CD4-positive, alpha-beta T cell treated with Interleukin-4 for 4 hours (primary cell): Measurements from ENCODE around the gene GTF2A1.

Experiments
- DNase-seq: peaks from one replicate; pipeline ENCODE4 v3.0.0-alpha.2; 2020

Gene GTF2A1

DNA sequence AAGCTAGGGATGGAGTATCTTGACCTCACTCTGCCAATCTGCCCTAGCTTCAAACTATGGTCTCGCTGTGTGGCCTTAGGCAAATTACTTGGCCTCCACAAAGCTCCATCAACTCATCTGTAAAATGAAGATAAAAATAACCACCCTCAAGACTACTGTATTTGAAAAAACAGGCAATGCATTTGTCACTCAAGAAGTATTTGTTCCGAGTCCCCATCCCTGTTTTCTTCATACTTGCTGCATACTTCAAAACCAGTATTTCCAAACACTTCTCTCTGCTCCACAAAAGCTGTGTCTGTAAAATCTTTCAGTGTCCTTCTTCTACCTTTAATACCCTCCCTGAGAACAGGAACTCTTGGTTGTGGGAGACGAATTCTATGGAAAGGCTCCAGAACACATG lies 47.9 kb downstream of the GTF2A1 start:
- no peak for DNase-seq

DNA sequence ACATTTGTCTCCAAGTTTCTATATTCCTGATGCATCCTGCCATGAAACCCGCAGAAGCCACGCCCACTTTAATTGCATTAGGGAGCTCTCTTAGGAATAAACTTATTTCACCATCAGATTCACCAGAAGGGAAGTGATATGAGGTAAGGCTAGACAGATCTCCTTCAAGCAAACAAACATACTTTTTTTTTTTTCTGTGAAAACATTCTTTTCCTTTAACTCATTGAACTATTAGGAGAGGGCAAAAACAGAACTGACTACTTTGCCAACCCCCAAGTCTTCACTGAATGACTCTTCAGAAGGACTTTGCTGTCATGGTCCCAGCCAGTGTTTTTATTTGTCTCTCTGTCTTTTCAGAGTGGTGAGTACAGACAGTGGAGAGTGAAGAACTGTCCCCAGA lies 48.4 kb downstream of the GTF2A1 start:
- no peak for DNase-seq

DNA sequence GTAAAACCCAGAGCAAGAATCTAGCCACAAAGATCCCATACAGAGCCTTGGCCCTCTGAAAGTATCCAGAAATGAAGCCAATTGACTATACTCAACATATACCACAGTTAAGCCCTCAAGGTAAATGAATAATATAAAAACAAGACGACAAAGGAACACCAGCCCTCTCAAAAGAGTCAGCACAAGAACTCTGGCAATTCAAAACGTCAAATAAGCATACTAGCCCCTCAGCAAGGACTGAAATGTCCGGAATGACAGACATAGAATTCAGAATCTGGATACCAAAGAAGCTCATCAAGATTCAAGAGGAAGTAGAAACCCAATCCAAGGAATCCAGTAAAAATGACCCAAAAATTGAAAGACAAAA lies 49.9 kb downstream of the GTF2A1 start:
- no peak for DNase-seq

DNA sequence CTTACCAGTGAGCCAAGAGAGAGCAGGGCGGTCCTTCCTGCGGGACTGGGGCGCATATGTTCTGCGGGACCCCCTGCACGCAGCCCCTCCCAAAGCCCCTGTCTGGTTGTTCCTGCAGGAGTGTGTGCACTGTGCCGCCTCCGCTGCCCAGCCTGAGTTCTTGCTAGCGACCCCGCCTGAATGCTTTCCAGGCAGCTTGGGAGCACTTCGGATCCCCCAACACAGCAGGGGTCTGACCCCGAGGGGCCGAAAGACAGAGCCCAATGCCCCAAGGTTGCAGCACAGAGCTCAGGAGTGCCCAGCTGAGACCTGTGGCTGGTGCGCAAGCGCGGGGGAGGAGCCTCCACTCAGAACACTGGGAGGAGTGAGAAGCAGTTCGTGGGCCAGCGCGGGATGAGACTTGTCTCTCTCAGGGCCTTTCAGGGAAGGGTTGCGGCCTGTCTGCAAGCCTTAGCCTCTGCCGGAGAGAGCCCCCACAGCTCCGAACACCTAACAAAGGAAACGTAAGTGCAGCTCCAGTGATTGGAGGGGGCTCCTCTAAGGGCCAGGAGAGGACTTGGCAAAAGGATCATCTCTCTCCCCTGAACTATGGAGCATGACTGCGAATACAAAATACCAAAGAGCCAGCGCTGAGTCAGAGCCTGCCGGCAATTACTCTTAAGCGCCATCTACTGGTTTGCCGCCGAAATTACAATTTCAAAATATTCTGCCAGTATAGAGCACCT lies 50.5 kb downstream of the GTF2A1 start:
- peak; percentile 88 for DNase-seq

DNA sequence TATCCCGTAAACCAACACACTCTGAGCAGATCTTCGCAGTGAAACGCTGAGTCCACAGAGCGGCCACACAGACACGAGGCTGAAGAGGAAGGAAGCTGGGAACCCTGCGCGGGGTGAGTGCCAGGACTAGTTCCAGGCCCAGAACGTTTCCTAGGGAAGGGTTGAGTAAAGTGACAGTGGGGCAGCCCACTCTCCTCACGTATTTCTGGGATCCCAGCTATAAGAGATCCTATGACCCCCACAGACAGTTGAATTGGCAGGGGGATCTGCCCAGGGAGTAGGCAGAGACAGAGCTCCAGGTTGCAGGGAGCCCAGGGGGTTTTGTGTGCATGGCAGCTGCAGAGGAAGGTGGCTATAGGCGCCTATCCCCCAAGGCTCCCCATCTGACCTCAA lies 51.1 kb downstream of the GTF2A1 start:
- DNase-seq, result no peak

DNA sequence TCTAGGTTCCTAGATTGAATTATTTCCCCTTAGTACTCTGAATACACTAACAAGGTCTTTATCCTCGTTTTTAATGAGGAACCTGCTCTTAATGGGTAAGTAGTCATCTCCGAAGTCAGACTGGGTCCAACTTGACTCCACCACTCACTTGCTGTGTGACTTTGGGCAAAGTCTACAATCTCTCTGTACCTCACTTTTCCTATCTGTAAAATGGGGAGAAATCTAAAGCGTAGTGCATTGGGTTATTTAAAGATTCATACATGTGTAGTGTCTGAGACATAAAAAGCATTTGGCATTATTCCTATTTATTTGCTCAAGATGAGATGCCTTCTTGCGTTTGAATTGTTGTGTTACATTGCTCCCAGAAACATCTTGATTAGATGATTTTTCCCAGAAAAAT lies 51.5 kb downstream of the GTF2A1 start:
- no peak for DNase-seq

DNA sequence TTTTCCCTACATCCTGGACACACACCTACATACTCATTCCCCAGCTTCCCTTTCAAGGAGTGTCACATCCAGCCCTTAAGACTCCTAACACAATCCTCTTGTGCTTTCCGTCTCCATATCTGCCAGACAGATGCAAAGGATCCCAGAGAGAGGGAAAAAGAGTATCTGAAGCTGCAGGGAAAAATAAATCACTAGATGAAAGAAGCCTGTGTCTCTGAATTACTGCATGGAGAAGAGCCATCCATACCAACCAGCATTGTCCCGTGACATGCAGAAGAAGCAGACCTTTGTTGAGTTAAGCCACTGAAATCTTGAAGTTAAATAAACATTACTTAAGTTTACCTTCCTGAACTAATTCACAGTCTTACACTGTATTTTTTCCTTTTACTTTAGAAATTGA lies 54.6 kb downstream of the GTF2A1 start:
- no peak for DNase-seq

DNA sequence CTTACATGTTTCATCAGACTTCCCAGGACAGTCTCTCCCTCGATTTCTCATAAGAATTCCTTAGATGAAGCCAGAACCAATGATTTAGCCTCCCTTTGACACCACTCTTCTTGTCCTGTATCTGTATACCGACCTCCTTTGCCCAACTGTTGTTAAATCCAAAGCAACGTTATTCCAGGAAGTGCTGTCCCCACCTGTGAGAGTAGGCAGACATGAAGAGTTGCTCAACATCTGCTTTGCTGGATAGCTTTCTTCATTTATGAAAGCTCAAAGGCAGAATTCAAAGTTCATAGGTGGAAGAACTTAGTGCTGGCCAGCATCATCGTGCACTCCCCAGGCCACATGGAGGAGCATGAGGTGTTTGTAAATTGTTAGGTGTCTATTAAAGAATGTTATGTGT lies 55.6 kb downstream of the GTF2A1 start:
- no peak for DNase-seq

DNA sequence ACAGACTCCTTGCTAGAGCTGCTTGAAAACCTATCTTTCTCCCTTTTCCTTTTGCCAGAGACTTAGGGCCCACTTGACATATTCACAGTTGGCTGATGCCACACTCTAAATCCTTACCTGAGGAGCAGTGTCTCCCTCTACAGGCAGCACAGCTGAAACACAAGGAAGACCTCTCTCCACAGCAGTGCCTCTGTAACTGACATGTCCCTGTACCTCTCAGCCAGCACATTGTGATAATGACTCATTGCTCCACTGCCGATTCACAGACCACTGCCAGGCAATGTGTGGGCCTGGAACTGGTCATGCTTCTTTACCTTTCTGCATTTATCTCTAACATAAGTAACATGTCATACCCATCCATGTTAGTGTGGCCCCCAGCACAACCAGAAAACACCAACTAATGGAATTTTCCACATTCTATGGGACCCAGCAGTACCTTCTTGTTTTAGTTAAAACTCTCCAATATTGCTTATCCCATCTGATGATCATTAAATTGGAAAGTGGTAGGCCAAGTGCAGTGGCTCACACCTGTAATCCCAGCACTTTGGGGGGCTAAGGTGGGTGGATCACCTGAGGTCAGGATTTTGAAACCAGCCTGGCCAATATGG lies 56.5 kb downstream of the GTF2A1 start:
- DNase-seq, result peak; percentile 55

DNA sequence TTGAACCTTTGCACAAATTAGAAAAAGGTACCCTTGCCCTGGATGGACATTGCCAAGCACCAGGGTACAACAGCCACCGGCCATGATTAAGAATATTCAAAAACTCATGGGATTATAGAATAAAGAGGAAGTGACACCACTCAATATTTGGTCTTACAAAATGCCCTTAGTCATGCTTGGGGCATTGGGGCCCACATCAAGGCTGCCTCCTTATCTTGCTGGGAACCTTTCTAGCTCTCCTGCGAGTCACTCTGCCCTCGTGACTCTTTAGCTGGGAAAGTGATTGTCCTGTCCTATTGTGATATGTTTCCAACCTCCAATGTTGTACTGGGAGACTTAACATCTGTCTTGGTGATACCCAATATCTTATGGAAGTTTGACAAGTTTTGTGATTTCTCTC lies 57.8 kb downstream of the GTF2A1 start:
- no peak for DNase-seq

DNA sequence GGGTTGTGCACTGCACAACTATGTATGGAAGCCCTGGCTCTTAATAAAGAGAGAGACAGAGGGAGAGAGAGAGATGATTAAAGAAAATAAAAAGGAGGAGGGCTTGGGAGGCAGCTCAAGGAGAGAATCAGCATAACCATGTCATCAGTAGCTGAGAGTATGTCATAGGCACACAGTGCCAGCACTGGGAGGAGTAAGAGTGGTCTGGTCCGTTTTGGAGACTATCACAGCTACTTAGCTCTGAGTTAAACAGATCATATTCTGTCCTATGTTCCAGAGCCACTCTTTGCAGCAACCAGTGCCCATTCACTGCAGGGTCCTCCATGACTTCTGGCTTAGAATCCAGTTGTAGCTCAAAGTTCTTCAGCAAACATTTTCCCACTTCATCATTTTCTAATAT lies 59.0 kb downstream of the GTF2A1 start:
- no peak for DNase-seq

DNA sequence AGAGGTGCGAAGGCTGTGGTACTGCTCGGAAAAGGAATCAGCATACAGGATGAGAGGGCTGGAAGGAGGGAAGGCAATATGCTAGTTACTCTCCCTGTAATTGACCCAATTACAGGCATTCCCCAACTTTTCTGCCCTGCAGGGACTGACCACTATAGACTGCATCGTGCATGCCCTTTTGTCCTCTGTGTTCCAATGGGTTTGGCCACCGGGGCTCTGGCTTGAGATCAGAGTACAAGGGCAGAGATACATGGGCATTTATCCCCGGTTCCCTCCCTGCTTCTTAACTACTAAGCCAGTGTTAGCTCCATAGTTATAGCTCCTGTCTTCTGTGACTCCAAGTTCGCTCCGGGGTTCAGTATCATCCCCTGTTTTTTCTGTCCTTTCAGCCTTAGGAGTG lies 59.7 kb downstream of the GTF2A1 start:
- no peak for DNase-seq

DNA sequence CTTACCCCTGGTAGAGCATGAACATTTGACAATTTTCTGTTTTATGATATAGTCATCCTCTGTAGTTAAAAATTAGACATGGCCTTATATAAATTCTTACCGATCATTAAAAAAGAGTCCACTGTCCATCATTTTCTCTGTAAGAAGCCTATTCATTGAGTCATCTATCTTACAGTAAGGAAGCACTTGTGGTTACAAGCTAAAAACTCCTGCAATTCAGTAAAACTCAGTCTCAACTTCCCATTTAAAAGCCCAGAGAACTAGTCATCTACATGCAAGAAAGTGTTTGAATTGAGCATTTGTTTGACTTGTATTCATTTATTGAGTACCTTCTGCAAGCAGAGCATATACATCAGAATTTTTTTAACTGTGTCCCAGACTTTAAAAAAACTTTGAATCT lies 63.3 kb downstream of the GTF2A1 start:
- no peak for DNase-seq

DNA sequence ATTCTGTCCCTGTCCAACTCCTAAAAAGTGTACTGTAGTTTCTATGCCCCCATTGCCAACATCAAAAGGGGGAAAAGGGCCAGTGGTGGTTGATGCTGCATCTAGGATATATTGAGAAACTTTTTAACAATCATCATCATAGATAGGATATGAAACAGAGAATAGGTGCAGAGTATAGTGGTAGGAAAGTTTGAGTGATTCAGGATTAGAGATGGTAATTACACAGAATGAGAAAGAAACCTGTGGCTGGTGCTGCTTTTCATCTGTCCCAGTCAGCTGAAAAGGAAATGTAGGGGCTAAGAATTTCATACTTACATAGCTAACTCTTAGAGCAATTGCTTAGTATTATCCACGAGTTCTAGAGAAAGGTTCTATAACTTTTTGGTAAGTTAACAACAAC lies 67.6 kb downstream of the GTF2A1 start:
- DNase-seq, result no peak

DNA sequence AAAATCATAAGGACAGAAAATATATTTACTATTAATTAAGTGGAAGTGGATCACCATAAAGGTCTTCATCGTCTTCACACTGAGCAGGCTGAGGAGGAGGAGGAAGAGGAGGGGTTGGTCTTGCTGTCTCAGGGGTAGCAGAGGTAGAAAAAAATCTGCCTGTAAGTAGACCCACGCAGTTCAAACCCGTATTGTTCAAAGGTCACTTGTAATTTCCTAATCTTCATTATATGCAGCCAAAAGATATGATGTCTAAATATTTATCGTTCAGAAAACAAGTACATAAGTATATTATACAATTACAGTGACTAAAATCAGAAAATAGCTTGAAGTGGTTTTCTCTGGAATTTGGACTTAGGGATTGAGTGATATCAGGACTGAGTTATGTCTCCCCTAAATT lies 72.1 kb downstream of the GTF2A1 start:
- no peak for DNase-seq

DNA sequence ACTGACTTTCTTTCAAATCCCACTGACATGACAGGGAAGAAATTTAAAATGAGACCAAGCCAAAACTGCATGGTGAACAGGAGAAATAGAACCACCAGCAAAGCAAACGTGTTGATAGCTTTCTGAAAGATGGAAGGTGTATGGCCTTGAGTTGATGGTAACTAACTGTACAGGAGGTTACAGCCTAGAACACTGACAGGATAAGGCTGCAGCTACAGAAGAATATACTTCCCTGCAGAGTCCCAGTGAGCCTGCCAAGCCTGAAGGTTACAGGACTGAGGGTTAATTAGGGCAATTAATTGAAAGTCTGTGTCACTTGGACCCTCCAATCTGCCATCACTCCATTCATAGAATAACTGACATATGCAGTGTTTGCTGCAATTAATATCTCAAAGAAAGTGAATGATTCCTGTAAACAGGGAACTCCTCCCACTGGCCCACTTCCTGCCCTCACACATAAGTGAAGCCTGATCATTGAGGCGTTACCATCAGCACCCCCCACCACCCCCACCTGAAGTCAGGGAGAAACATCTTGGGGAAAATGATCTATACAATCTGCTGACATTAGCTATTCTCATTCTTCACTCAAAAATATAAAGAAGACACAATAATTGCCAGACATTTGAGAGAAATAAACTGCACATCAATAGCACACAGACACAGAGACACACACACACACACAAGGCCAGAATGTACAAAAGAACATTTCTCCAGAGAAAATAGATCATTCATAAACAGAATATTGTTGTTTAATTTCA lies 73.4 kb downstream of the GTF2A1 start:
- no peak for DNase-seq

DNA sequence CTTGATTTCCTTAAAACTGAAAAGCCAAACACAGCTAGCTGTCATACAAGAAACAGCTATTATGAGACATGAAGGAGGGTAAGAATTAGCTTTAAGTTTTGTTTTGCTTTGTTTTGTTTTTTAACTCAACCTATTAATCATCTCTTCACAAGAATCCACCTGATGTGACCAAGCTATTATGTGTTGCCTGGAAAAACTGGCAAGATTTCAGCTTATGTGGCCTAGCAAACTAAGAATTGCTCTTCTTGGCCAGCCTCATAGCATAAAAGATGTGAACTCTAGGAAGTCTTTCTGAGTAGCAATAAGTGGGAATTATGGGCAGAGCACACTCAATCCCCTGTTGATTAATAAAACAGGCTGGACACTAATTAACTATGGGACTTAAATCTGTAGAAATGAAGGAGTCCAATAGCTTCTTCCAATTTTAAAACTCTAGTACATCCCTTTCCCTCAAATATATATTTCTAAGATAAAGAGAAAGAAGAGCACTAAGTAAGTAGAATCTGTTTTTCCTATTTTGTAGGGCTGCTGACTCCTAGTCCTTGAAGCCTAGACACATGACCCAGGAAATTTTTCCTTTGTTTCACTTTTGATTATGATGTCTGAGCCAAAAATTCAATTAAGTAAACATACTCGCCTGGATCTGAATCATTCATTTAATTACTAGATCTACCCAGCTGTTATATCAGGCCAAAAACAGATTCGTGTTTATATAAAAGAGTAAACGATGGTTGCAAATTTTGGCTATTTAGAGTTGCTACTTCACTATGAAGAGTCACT lies 75.7 kb downstream of the GTF2A1 start:
- no peak for DNase-seq

DNA sequence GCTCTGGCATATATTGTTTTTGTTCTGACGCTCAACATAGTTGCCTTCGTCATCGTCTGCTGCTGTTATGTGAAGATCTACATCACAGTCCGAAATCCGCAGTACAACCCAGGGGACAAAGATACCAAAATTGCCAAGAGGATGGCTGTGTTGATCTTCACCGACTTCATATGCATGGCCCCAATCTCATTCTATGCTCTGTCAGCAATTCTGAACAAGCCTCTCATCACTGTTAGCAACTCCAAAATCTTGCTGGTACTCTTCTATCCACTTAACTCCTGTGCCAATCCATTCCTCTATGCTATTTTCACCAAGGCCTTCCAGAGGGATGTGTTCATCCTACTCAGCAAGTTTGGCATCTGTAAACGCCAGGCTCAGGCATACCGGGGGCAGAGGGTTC lies 77.0 kb downstream of the GTF2A1 start:
- DNase-seq, result no peak

DNA sequence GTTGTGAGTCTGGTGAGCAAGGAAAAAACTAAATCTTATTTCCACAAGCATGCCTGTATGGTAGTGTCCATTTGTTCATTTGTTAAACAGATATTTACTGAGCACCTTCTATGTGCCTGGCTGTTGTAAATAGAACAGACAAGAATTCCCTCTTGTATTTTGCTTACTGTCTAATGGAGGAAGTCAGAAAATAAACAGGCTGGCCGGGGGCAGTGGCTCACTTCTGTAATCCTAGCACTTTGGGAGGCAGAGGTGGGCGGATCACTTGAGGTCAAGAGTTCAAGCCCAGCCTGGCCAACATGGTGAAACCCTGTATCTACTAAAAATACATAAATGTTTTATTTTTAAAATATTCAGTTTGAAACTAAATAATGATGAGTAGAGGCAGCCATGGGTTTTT lies 79.3 kb downstream of the GTF2A1 start:
- no peak for DNase-seq

DNA sequence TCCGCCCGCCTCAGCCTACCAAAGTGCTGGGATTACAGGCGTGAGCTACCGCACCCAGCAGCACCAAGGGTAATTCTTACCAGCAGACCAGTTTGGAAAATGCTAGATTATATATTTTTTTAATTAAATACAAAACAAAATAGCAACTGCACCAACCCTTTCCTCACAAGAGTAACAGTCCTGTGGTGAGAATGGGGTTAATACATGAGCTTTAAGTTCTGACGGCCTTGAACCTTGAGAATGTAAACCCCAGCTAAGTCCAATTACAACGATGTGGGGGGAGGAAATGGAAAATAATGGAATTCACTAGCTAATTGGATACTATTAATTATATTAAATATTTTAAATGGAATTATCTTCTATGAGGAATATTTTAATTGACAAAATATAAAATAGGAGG lies 82.3 kb downstream of the GTF2A1 start:
- DNase-seq, result no peak

DNA sequence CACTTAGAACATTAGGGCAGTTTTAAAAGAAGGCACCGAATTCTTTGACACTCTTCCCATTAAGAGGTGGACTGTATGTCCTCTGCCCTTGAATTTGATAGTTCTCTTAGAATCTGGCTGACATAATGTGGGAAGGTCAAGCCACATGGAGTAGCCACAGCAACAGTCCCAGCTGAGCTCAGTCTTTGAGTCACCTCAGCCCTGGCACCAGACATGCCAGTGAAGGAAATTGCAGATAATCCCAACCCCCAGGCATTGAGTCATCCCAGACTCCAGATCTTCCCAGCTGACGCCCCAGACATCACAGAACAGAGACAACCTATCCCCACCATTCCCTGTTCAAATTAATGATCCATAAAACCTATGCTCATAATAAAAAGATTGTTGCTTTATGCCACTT lies 83.4 kb downstream of the GTF2A1 start:
- DNase-seq, result no peak

DNA sequence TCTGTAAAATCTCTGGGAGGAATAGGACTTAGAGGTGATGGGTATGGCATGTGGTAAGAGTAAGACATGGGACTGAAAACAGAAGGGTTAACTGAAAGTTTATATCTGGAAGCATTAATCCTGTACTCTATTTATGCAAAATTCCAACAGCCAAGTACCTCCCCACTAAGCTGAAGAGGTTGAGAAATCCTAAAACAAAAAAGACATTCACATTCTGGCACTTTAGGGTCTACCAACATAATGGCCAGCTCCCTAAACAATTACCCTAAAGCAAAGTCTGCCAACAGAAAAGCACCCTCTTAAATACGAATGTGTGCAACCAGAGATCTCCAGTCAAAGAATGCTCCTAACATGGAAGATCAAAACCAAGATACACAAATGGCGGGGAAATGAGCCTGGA lies 87.4 kb downstream of the GTF2A1 start:
- no peak for DNase-seq

DNA sequence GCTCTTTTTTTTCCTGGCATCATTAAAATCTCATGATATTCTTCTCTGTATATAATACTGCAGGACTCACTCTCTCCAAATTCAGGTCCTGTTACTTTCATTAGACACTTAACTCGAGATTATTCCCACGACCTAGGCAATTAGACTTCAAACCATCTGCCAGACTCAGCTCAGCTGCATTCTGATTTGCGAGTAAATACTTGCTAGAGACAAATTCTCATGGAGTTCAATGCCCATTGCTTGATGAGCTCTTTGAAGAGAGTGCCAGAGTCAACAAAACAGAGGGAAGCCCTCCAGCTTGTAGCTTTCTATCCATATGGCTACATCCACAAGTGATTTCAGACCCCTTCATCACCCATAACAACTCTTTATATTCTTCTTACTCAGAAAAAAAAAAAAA lies 88.3 kb downstream of the GTF2A1 start:
- no peak for DNase-seq

DNA sequence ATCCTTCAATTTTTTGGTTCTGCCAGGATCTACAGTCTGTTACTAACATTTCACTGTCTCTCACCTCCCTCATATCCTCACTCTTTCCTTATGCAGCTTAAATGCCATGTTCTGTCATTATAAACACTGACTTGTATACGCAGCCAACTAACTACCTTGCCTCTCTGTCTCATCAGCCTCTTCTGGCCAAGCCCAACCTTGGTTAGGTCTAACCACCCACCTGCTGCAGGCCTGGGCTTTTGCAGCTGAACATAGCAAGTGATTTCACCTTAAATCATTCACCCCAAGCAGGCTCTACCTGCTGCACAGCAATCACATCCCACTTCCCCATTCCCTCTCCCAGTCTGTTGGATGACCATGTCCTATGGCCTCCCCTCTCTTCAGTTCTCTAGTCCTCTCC lies 91.5 kb downstream of the GTF2A1 start:
- no peak for DNase-seq
